A549 (cell line): ENCODE data around the gene PBX2. TPM values are rescaled to one million over a fixed set of nuclear protein-coding genes. Genes with fewer than 3 reads are reported as not detected.

Experiments used
- ATAC-seq, 2 experiments: fragments of 200-7000 bp in 1 of 2; fragments of >200 bp in 1 of 2; cut with Nextera tagmentation in 1 of 2; cut with Tn5 transposase in 1 of 2; 3 replicates each; pipeline versions ENCODE4 v1.8.0 to v1.9.1; 2018 to 2020; ENCODE audit warnings: mild to moderate bottlenecking in 1 of 2, moderate library complexity in 1 of 2
- CTCF ChIA-PET: fragments of 300-600 bp; sonication (Branson Sonifier 250); formaldehyde crosslinking; extraction: SDS; loops from one replicate; lab custom pipeline; 2021; ENCODE audit warnings: antibody characterized with exemption, inconsistent platforms; lab: Yijun Ruan, JAX
- POLR2A ChIA-PET: fragments of 350-600 bp; formaldehyde crosslinking; extraction: SDS; loops from one replicate; lab custom pipeline; 2021; ENCODE audit warnings: antibody characterized with exemption, inconsistent platforms; lab: Yijun Ruan, JAX
- DNase-seq, 2 experiments: peaks; one replicate each; pipeline versions ENCODE4 v3.0.0 to v3.0.0-alpha.2; 2011 to 2016; ENCODE audit warnings: low read depth in 1 of 2, low spot score in 1 of 2
- FAIRE-seq: peaks from 2 replicates; lab custom pipeline; 2011; peaks lifted over from hg19 to GRCh38; lab: Jason Lieb, UNC
- H3K27ac ChIP-seq, 2 experiments: fragments of >200 bp; sonication (Bioruptor Twin); formaldehyde crosslinking; 3 replicates each; pipeline ENCODE4 v1.5.1; 2016 to 2017
- H3K4me1 ChIP-seq: fragments of >200 bp; sonication (Bioruptor Twin); formaldehyde crosslinking; 3 replicates; pipeline ENCODE4 v1.6.1; 2016
- H3K4me2 ChIP-seq: fragments of >200 bp; sonication (Bioruptor Twin); formaldehyde crosslinking; 3 replicates; pipeline ENCODE4 v1.6.1; 2016
- H3K4me3 ChIP-seq: fragments of >200 bp; sonication (Bioruptor Twin); formaldehyde crosslinking; 3 replicates; pipeline ENCODE4 v1.5.1; 2016
- H3K9me3 ChIP-seq: fragments of >200 bp; sonication (Bioruptor Twin); formaldehyde crosslinking; 3 replicates; pipeline ENCODE4 v1.6.1; 2016
- BCL3 ChIP-seq: fragments of >200 bp; sonication (Bioruptor Twin); formaldehyde crosslinking; IDR thresholded peaks from 3 replicates; pipeline ENCODE4 v1.6.1; 2016
- CBX8 ChIP-seq: fragments of 200-600 bp; sonication (generic); IDR thresholded peaks from 2 replicates; pipeline ENCODE4 v1.6.1; 2016
- CHD4 ChIP-seq: fragments of 200-600 bp; sonication (generic); IDR thresholded peaks from 2 replicates; pipeline ENCODE4 v1.6.1; 2016; ENCODE audit warnings: antibody characterized with exemption, mild to moderate bottlenecking, borderline replicate concordance
- EHF ChIP-seq: fragments of 250-450 bp; sonication (Bioruptor Pico); IDR thresholded peaks from 2 replicates; pipeline ENCODE4 v1.5.0; 2020; ENCODE audit warnings: mild to moderate bottlenecking
- EP300 ChIP-seq, 2 experiments: fragments of >200 bp; sonication (Bioruptor Twin); formaldehyde crosslinking; IDR thresholded peaks; 2 replicates in 1 of 2; 3 replicates in 1 of 2; pipeline ENCODE4 v1.6.1; 2016 to 2017
- ESRRA ChIP-seq: fragments of 150-350 bp; IDR thresholded peaks from 2 replicates; pipeline ENCODE4 v1.6.1; 2014; ENCODE audit warnings: mild to moderate bottlenecking, low read length, borderline replicate concordance
- FOSB ChIP-seq: fragments of 250-450 bp; sonication (Bioruptor Pico); IDR thresholded peaks from 2 replicates; pipeline ENCODE4 v1.5.0; 2020; ENCODE audit warnings: mild to moderate bottlenecking, moderate library complexity
- KDM1A ChIP-seq: fragments of 200-600 bp; sonication (generic); IDR thresholded peaks from 2 replicates; pipeline ENCODE4 v1.6.1; 2016; ENCODE audit warnings: low read depth, mild to moderate bottlenecking
- MYC ChIP-seq: IDR thresholded peaks from 2 replicates; pipeline ENCODE4 v1.6.1; 2012; ENCODE audit warnings: mild to moderate bottlenecking, inconsistent platforms, low read length, improper control_type of control experiment, borderline replicate concordance
- NR3C1 ChIP-seq: fragments of >200 bp; sonication (Bioruptor Twin); formaldehyde crosslinking; IDR thresholded peaks from 3 replicates; pipeline ENCODE4 v1.6.1; 2017
- POLR2AphosphoS2 ChIP-seq: conservative IDR thresholded peaks from 2 replicates; pipeline ENCODE4 v1.6.1; 2012; ENCODE audit warnings: low read length, improper control_type of control experiment, inconsistent platforms
- REST ChIP-seq: fragments of 200-600 bp; sonication (generic); IDR thresholded peaks from 2 replicates; pipeline ENCODE4 v1.6.1; 2016; ENCODE audit warnings: antibody characterized with exemption, mild to moderate bottlenecking, moderate library complexity
- RNF2 ChIP-seq: fragments of 200-600 bp; sonication (generic); IDR thresholded peaks from 2 replicates; pipeline ENCODE4 v1.6.1; 2016; ENCODE audit warnings: low read depth, mild to moderate bottlenecking, antibody characterized with exemption, moderate library complexity, borderline replicate concordance
- USF2 ChIP-seq: fragments of 450-650 bp; IDR thresholded peaks from 2 replicates; pipeline ENCODE4 v1.6.1; 2014; ENCODE audit warnings: antibody characterized with exemption
- ZNF302 ChIP-seq: fragments of 250-450 bp; sonication (Bioruptor Pico); IDR thresholded peaks from 2 replicates; pipeline ENCODE4 v1.9.0; 2021; ENCODE audit warnings: inconsistent platforms, mild to moderate bottlenecking, moderate library complexity
- WGBS: methylation state at CpG from one replicate; pipeline ENCODE4 v1.1.6; 2017; ENCODE audit errors: missing lambda C conversion rate; 5-methylcytosine and 5-hydroxymethylcytosine counted together
- polyA plus RNA-seq, 4 experiments: library from polyadenylated mRNA; depleted of rRNA in 3 of 4; stranded (reverse); fragments of >200 nt; fragmentation: RNase III in 1 of 4; extraction: RNeasy Plus Mini Kit Qiagen cat#74134 plus additional on column Dnase treatment in 1 of 4; gene quantifications; 2 replicates in 3 of 4; 3 replicates in 1 of 4; pipeline ENCODE4 v1.2.3, GENCODE V29; 2011 to 2017

PBX2 gene
- polyA plus RNA-seq, 2 of the 4 experiments (the other 2 are of a cell fraction): 27.0 to 30.8 TPM

GRCh38 chr6:32204268-32204715 is 14.3 kb upstream of the PBX2 start:
- DNase-seq: no peak
- ATAC-seq: no peak
- WGBS: 52% methylated on average over 3 of the region's 3 CpGs
- Histone ChIP-seq H3K4me1 (no peaks in the 10 kb centered on the region), H3K9me3 (no peaks in the 10 kb centered on the region), H3K4me3 (no peak overlapping the region), H3K27ac (no peak overlapping the region), H3K4me2 (no peak overlapping the region)
- TF ChIP-seq FOSB (no peak), BCL3 (no peak), MYC (no peak), EHF (CRISPR knock-in tag) (no peak), EP300 (IDR thresholded peaks at IDR 0.05) (no peak), NR3C1 (no peak)
- FAIRE-seq: no peak
- ChIA-PET CTCF (interaction anchor here (0.6 to 1.8 kb wide), 2 partner anchors 9 to 41 kb away, joined by 3 to 5 read pairs; no protein-coding TSS in a partner anchor), POLR2A (interaction anchor here (1.9 kb wide), 1 partner anchor 9 kb away, joined by 4 read pairs; no protein-coding TSS in a partner anchor)

- Histone ChIP-seq H3K27ac (no peak overlapping the region), H3K4me2 (no peak overlapping the region), H3K4me1 (no peaks in the 10 kb centered on the region), H3K4me3 (no peak overlapping the region), H3K9me3 (no peaks in the 10 kb centered on the region)
- ATAC-seq: no peak
- no peak for DNase-seq
- ChIA-PET CTCF (no interaction called here), POLR2A (interaction anchor here (1.9 kb wide), 1 partner anchor 8 kb away, joined by 4 read pairs; no protein-coding TSS in a partner anchor)
- TF ChIP-seq EHF (CRISPR knock-in tag): no peak
- TF ChIP-seq CBX8: no peak
- no peak for TF ChIP-seq USF2
- TF ChIP-seq POLR2AphosphoS2: no peak
- TF ChIP-seq RNF2: no peak
- 46% methylated on average over 4 of the region's 9 CpGs for WGBS
- FAIRE-seq: no peak
Observed at GRCh38 chr6:32203426-32204267, 13.6 kb upstream of the PBX2 start.

GRCh38 chr6:32202186-32202585 is 12.2 kb upstream of the PBX2 start:
- Histone ChIP-seq H3K4me2 (no peak overlapping the region), H3K4me1 (peaks cover 3% of the 10 kb centered on the region; the same call in 2 of the 3 replicates), H3K27ac (no peak overlapping the region), H3K4me3 (no peak overlapping the region), H3K9me3 (no peaks in the 10 kb centered on the region)
- ChIA-PET POLR2A (no interaction called here), CTCF (no interaction called here)
- 74% methylated on average over 7 of the region's 9 CpGs for WGBS
- no peak for FAIRE-seq
- no peak for DNase-seq
- TF ChIP-seq KDM1A: no peak
- TF ChIP-seq ESRRA: no peak
- no peak for TF ChIP-seq ZNF302 (CRISPR knock-in tag)
- no peak for TF ChIP-seq REST
- TF ChIP-seq CHD4: no peak
- ATAC-seq: no peak
